ENCODE data around the gene IFNA5. TPM values are rescaled to one million over a fixed set of nuclear protein-coding genes. Genes with fewer than 3 reads are reported as not detected.

The IFNA5 gene
- total and polyA plus RNA-seq, 2 of the 13 experiments (the other 11 are each of a cell fraction or from before 2014, with no cell fraction given), result not detected

DNA sequence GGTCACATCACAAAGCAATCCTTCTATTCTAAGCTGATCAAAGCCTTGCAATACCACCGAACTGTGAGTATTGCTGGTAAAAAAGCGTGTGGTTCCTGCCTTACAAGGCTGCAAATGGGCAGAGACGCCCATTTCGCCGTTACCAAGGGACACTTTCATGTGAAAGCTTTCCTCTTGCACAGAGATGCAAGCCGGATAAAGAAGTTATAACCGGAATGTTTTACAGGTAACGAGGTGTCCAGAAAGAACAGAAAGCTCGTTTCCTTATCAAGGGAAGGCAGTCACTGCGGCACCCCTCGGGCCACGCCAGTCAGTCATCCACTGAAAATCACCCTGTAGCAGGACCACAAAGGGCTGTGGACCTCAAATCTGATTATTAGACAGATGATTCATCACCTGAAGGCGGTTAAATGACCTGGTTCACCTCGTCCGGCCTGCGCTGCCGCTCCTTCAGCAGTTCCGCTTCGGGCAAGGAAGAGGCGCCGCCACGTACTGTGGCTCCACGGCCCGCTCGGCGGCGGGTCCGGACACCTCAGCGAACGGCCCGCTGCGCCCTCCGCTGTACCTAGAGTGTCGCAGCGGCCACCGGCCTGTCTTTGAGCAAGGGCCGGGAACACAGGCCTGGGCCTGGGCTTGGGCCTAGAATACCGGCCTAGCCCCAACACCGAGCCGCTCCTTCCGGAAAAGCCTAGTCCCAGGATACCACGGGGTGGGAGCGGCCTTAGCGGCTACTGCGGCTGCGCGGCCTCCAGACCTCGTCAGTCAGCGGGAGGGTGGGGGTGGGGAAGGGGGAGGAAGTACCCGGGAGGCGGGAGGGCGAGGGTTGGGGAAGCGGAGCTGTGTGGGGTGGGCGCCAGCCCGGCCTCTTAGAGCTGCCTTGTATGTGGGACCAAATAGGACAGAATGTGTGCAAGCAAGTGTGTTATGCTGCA lies 29.9 kb upstream of the IFNA5 start, which contains the start of gene KLHL9 (continued):
- TF ChIP-seq ZFP41 (CRISPR knock-in tag; IDR thresholded peaks at IDR 0.05; ENCODE audit: borderline replicate concordance), result no peak
- TF ChIP-seq MXD4 (CRISPR knock-in tag; IDR thresholded peaks at IDR 0.05), result peak; percentile 63; the same call in 1 of the 2 replicates
- TF ChIP-seq, protein P1, sequence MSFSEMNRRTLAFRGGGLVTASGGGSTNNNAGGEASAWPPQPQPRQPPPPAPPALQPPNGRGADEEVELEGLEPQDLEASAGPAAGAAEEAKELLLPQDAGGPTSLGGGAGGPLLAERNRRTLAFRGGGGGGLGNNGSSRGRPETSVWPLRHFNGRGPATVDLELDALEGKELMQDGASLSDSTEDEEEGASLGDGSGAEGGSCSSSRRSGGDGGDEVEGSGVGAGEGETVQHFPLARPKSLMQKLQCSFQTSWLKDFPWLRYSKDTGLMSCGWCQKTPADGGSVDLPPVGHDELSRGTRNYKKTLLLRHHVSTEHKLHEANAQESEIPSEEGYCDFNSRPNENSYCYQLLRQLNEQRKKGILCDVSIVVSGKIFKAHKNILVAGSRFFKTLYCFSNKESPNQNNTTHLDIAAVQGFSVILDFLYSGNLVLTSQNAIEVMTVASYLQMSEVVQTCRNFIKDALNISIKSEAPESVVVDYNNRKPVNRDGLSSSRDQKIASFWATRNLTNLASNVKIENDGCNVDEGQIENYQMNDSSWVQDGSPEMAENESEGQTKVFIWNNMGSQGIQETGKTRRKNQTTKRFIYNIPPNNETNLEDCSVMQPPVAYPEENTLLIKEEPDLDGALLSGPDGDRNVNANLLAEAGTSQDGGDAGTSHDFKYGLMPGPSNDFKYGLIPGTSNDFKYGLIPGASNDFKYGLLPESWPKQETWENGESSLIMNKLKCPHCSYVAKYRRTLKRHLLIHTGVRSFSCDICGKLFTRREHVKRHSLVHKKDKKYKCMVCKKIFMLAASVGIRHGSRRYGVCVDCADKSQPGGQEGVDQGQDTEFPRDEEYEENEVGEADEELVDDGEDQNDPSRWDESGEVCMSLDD (CRISPR knock-in tag; IDR thresholded peaks at IDR 0.05; ENCODE audit: borderline replicate concordance), result no peak
- peak; percentile 58; the same call in 1 of the 2 replicates for TF ChIP-seq ZBTB20 (CRISPR knock-in tag; IDR thresholded peaks at IDR 0.05; ENCODE audit: borderline replicate concordance, low read depth)
- TF ChIP-seq, protein P2, sequence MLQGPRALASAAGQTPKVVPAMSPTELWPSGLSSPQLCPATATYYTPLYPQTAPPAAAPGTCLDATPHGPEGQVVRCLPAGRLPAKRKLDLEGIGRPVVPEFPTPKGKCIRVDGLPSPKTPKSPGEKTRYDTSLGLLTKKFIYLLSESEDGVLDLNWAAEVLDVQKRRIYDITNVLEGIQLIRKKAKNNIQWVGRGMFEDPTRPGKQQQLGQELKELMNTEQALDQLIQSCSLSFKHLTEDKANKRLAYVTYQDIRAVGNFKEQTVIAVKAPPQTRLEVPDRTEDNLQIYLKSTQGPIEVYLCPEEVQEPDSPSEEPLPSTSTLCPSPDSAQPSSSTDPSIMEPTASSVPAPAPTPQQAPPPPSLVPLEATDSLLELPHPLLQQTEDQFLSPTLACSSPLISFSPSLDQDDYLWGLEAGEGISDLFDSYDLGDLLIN (CRISPR knock-in tag; IDR thresholded peaks at IDR 0.05; ENCODE audit: borderline replicate concordance), result 0 out of 2 replicates have a peak, but pooled peaks have one; percentile 51
- TF ChIP-seq TOPORS (CRISPR knock-in tag; IDR thresholded peaks at IDR 0.05), result no peak
- TF ChIP-seq, protein P3, sequence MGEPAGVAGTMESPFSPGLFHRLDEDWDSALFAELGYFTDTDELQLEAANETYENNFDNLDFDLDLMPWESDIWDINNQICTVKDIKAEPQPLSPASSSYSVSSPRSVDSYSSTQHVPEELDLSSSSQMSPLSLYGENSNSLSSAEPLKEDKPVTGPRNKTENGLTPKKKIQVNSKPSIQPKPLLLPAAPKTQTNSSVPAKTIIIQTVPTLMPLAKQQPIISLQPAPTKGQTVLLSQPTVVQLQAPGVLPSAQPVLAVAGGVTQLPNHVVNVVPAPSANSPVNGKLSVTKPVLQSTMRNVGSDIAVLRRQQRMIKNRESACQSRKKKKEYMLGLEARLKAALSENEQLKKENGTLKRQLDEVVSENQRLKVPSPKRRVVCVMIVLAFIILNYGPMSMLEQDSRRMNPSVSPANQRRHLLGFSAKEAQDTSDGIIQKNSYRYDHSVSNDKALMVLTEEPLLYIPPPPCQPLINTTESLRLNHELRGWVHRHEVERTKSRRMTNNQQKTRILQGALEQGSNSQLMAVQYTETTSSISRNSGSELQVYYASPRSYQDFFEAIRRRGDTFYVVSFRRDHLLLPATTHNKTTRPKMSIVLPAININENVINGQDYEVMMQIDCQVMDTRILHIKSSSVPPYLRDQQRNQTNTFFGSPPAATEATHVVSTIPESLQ (CRISPR knock-in tag; conservative IDR thresholded peaks at IDR 0.05), result no peak
- 0 out of 2 replicates have a peak, but pooled peaks have one; percentile 33 for TF ChIP-seq ZBTB38 (CRISPR knock-in tag; IDR thresholded peaks at IDR 0.05)
- TF ChIP-seq, protein P4, sequence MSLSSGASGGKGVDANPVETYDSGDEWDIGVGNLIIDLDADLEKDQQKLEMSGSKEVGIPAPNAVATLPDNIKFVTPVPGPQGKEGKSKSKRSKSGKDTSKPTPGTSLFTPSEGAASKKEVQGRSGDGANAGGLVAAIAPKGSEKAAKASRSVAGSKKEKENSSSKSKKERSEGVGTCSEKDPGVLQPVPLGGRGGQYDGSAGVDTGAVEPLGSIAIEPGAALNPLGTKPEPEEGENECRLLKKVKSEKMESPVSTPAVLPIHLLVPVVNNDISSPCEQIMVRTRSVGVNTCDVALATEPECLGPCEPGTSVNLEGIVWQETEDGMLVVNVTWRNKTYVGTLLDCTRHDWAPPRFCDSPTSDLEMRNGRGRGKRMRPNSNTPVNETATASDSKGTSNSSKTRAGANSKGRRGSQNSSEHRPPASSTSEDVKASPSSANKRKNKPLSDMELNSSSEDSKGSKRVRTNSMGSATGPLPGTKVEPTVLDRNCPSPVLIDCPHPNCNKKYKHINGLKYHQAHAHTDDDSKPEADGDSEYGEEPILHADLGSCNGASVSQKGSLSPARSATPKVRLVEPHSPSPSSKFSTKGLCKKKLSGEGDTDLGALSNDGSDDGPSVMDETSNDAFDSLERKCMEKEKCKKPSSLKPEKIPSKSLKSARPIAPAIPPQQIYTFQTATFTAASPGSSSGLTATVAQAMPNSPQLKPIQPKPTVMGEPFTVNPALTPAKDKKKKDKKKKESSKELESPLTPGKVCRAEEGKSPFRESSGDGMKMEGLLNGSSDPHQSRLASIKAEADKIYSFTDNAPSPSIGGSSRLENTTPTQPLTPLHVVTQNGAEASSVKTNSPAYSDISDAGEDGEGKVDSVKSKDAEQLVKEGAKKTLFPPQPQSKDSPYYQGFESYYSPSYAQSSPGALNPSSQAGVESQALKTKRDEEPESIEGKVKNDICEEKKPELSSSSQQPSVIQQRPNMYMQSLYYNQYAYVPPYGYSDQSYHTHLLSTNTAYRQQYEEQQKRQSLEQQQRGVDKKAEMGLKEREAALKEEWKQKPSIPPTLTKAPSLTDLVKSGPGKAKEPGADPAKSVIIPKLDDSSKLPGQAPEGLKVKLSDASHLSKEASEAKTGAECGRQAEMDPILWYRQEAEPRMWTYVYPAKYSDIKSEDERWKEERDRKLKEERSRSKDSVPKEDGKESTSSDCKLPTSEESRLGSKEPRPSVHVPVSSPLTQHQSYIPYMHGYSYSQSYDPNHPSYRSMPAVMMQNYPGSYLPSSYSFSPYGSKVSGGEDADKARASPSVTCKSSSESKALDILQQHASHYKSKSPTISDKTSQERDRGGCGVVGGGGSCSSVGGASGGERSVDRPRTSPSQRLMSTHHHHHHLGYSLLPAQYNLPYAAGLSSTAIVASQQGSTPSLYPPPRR (CRISPR knock-in tag; IDR thresholded peaks at IDR 0.05; ENCODE audit: borderline replicate concordance), result no peak
- TF ChIP-seq FIP1L1 (IDR thresholded peaks at IDR 0.05; ENCODE audit: borderline replicate concordance, insufficient read depth, low read depth, low read length), result no peak
- no peak for TF ChIP-seq HHEX (CRISPR knock-in tag; IDR thresholded peaks at IDR 0.05)
- TF ChIP-seq ZNF616 (CRISPR knock-in tag; IDR thresholded peaks at IDR 0.05; ENCODE audit: low read depth), result no peak

Data from HepG2 (cell line).